HL-60 (cell line): ENCODE results near the gene CDK8.

Experiments
- DNase-seq, 2 experiments: peaks; one replicate each; pipeline ENCODE4 v3.0.0-alpha.2; 2010 to 2020; ENCODE audit warnings: low read depth in 1 of 2, low spot score in 1 of 2
- H3K27ac ChIP-seq: fragments of 250-450 bp; sonication (Bioruptor Pico); replicated peaks from 2 replicates; pipeline ENCODE4 v1.5.1; 2020; ENCODE audit warnings: mild to moderate bottlenecking, moderate library complexity
- H3K27me3 ChIP-seq: fragments of 250-450 bp; sonication (Bioruptor Pico); 2 replicates; pipeline ENCODE4 v1.5.1; 2021; ENCODE audit warnings: mild to moderate bottlenecking, moderate library complexity; ENCODE audit not compliant: insufficient read depth, poor library complexity, severe bottlenecking
- H3K4me3 ChIP-seq: replicated peaks from 2 replicates; pipeline ENCODE4 v1.5.1; 2011; ENCODE audit warnings: mild to moderate bottlenecking, control low read depth, low read length; ENCODE audit not compliant: insufficient read depth
- CTCF ChIP-seq: IDR thresholded peaks from one replicate; pipeline ENCODE4 v1.5.1; 2011; ENCODE audit warnings: low read length, control low read depth, inconsistent platforms; ENCODE audit not compliant: insufficient read depth
- GABPA ChIP-seq: IDR thresholded peaks from 2 replicates; pipeline ENCODE4 v1.6.1; 2012; ENCODE audit warnings: low read depth
- POLR2AphosphoS5 ChIP-seq: IDR thresholded peaks from 2 replicates; pipeline ENCODE4 v1.6.1; 2012; ENCODE audit warnings: low read depth
- REST ChIP-seq: IDR thresholded peaks from 2 replicates; pipeline ENCODE4 v1.6.1; 2012; ENCODE audit warnings: low read depth; ENCODE audit not compliant: insufficient replicate concordance
- SPI1 ChIP-seq: IDR thresholded peaks from 2 replicates; pipeline ENCODE4 v1.6.1; 2012; ENCODE audit warnings: low read depth, mild to moderate bottlenecking, borderline replicate concordance

CDK8 gene

DNA sequence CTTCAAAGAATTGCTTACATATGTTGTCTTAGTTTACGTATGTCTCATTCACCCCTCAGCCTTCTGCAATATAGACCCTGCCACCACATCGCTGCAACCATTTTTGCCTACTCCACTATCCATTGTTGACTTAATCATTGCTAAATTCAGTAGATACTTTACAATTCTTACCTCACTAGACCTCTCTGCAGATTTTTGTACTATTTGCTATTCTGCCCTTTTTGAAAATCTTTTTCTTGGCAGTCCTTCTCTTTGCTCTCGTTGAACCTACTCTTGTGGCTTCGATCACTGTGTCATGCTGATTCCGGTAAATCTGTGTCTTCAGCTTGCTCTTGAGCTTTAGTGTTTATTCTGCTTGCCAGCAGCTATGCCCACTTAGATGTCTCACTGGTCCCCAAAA, 81.2 kb downstream of the CDK8 start:
- Histone ChIP-seq H3K4me3 (no peak overlapping the region), H3K27me3 (no peaks in the 10 kb centered on the region), H3K27ac (no peak overlapping the region)
- no peak for DNase-seq
- TF ChIP-seq GABPA (no peak), SPI1 (no peak), REST (no peak), CTCF (no peak), POLR2AphosphoS5 (no peak)

GRCh38 chr13:26340807-26341206, 86.9 kb downstream of the CDK8 start:
- DNase-seq: no peak
- no peak overlapping the region for H3K4me3 ChIP-seq
- no peak overlapping the region for H3K27ac ChIP-seq
- no peaks in the 10 kb centered on the region for H3K27me3 ChIP-seq
- no peak for TF ChIP-seq GABPA
- no peak for TF ChIP-seq REST
- no peak for TF ChIP-seq SPI1
- no peak for TF ChIP-seq CTCF
- TF ChIP-seq POLR2AphosphoS5: no peak

- Histone ChIP-seq H3K4me3 (no peak overlapping the region), H3K27ac (no peak overlapping the region), H3K27me3 (no peaks in the 10 kb centered on the region)
- no peak for TF ChIP-seq CTCF
- DNase-seq: no peak
Measured at GRCh38 chr13:26342898-26343297, 89.0 kb downstream of the CDK8 start.

DNA sequence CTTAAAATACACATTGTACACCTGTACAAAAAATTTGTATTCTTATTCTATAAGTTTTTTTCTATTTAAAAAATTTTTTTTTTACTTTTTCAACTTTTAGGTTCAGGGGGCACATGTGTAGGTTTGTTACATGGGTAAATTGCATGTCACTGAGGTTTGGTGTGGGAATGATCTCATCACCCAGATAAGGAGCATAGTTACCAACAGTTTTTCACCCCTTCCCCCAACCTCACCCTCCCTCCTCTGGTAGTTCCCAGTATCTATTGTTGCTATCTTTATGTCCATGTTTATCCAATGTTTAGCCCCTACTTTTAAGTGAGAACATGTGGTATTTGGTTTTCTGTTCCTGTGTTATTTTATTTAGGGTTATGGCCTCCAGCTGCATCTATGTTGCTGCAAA, 89.9 kb downstream of the CDK8 start:
- TF ChIP-seq GABPA (no peak), REST (no peak), SPI1 (no peak), POLR2AphosphoS5 (no peak), CTCF (no peak)
- DNase-seq: no peak
- no peak overlapping the region for H3K4me3 ChIP-seq
- no peaks in the 10 kb centered on the region for H3K27me3 ChIP-seq
- H3K27ac ChIP-seq: no peak overlapping the region
